Choroid plexus epithelial cell (primary cell): ENCODE results near the gene COX6B2.

Experiments used
- DNase-seq: peaks from one replicate; pipeline ENCODE4 v3.0.0-alpha.2; 2010; ENCODE audit warnings: low read depth
- H3K4me3 ChIP-seq: 2 replicates; pipeline ENCODE4 v1.5.1; 2011; ENCODE audit warnings: low read depth, mild to moderate bottlenecking, control low read depth, low read length, moderate library complexity
- TF ChIP-seq, protein P1 (sequence below): conservative IDR thresholded peaks from 2 replicates; pipeline ENCODE4 v1.5.1; 2011; ENCODE audit warnings: low read depth, mild to moderate bottlenecking, control low read depth, inconsistent platforms, low read length, moderate library complexity

The COX6B2 gene

DNA sequence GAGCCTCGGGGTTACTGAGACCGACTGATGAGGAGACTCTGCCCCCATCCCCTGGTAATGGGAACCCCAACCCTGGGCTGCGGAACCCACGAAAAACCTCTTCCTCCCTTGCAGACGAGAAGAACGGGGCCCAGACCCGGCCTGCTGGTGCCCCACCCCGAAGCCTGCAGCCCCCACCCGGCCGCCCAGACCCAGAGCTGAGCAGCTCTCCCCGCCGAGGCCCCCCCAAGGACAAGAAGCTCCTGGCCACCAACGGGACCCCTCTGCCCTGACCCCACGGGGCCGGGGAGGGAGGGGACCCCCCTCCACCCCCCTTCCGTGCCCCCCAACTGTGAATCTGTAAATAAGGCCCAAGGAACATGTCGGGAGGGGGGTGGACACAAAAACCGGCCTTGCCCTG, 42.7 kb downstream of the COX6B2 start:
- H3K4me3 ChIP-seq: no peak overlapping the region
- TF ChIP-seq, protein P1, sequence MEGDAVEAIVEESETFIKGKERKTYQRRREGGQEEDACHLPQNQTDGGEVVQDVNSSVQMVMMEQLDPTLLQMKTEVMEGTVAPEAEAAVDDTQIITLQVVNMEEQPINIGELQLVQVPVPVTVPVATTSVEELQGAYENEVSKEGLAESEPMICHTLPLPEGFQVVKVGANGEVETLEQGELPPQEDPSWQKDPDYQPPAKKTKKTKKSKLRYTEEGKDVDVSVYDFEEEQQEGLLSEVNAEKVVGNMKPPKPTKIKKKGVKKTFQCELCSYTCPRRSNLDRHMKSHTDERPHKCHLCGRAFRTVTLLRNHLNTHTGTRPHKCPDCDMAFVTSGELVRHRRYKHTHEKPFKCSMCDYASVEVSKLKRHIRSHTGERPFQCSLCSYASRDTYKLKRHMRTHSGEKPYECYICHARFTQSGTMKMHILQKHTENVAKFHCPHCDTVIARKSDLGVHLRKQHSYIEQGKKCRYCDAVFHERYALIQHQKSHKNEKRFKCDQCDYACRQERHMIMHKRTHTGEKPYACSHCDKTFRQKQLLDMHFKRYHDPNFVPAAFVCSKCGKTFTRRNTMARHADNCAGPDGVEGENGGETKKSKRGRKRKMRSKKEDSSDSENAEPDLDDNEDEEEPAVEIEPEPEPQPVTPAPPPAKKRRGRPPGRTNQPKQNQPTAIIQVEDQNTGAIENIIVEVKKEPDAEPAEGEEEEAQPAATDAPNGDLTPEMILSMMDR: no peak
- no peak for DNase-seq

DNA sequence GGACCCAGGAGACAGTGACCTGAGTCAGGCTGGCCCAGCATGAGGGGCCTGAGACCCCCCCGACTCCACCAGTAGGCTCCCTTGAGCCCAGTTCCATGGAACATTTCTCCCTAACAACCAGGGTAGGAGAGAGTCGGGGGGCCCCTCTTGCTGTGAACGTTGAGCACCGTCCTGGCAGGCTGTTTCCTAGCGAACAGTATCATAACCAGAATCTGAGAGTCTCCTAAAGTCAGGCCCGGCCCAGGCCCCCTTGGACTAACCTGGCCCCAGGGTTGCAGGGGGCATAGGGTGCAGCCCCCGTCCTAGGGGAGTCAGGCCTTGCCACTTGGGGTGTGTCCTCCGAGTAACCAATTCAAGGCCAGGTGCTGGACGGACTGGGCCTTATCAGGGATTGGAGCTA, 43.1 kb downstream of the COX6B2 start:
- TF ChIP-seq, protein P1: no peak
- no peak for DNase-seq
- no peak overlapping the region for H3K4me3 ChIP-seq

GRCh38 chr19:55310498-55310897, 44.0 kb downstream of the COX6B2 start:
- TF ChIP-seq, protein P1: no peak
- H3K4me3 ChIP-seq: no peak overlapping the region
- no peak for DNase-seq

- DNase-seq: no peak
- TF ChIP-seq, protein P1: no peak
- H3K4me3 ChIP-seq: no peak overlapping the region
These were observed 45.1 kb downstream of the COX6B2 start for GRCh38 chr19:55309448-55309847.

GRCh38 chr19:55308281-55308680, 46.2 kb downstream of the COX6B2 start:
- no peak overlapping the region for H3K4me3 ChIP-seq
- TF ChIP-seq, protein P1: no peak
- DNase-seq: no peak

DNA sequence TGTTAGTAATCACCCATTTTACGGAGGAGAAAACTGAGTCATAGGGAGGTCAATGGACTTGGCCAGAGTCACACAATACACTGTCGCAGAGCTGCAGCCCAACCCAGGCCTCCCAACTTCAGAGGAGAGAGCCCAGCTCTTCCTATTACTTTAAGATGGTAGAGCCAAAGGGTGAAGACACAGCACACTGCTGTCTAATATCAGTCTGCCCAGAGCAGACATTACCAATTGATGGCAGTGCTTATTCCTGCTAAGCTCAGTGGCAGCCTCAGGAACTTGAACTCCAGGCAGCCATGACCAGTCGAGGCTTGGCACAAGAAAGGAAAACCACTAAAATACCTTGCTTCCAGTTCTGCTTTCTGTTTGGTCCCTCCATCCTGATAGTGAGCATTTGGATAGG, 47.8 kb downstream of the COX6B2 start:
- H3K4me3 ChIP-seq: no peak overlapping the region
- TF ChIP-seq, protein P1: no peak

DNA sequence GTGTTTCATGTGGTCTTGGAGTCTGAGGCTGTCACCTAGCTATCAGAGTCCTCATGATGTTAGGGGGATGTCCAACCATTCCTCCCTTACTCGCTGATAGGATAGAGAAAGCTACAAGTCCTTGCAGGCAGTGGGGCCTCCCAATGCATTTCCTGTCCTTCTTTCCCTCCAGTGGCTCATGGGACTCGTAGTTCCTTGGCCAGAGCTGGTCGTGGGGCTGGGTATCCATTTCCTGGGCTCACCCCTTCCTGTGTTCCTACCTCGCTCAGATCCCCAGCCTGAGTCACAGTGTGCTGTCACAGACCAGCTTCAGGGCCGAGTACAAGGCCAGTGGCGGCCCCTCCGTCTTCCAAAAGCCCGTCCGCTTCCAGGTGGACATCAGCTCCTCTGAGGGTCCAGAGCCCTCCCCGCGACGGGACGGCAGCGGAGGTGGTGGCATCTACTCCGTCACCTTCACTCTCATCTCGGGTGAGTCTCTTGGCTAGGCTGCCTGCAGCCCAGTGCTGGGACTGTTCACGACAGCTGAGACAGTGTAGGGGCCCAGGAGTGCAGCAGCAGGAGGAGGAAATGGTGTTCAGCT, 48.4 kb downstream of the COX6B2 start:
- TF ChIP-seq, protein P1: no peak
- H3K4me3 ChIP-seq: no peak overlapping the region
- DNase-seq: no peak

More for the DNA sequence above, 47.8 kb downstream of the COX6B2 start:
- no peak for DNase-seq
